GM18861 (cell line): ENCODE results near the gene PCDHGC4.

Source experiments
- ATAC-seq: cut with Tn5 transposase; IDR thresholded peaks from one replicate; pipeline ENCODE4 v1.9.1; 2021; ENCODE audit not compliant: unreplicated experiment

PCDHGC4 gene

DNA sequence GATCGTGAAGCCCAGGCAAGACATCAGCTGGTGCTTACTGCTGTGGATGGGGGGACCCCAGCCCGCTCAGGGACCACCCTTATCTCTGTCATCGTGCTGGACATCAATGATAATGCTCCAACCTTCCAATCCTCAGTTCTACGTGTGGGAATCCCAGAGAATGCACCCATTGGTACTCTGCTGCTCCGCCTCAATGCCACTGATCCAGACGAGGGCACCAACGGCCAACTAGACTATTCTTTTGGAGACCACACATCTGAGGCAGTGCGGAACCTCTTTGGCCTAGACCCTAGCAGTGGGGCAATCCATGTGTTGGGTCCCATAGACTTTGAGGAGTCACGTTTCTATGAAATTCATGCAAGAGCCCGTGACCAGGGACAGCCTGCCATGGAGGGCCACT, 5.0 kb downstream of the PCDHGC4 start:
- no peak for ATAC-seq

DNA sequence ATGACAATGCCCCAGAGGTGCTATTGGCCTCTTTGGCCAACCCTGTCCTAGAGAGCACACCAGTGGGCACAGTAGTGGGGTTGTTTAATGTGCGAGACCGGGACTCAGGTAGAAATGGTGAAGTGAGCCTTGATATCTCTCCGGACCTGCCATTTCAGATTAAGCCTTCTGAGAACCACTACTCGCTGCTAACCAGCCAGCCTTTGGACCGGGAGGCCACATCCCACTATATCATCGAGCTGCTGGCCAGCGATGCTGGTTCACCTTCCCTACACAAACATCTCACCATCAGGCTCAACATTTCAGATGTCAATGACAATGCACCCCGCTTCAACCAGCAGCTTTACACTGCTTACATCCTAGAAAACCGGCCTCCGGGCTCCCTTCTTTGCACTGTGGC, 5.4 kb downstream of the PCDHGC4 start:
- ATAC-seq: no peak

DNA sequence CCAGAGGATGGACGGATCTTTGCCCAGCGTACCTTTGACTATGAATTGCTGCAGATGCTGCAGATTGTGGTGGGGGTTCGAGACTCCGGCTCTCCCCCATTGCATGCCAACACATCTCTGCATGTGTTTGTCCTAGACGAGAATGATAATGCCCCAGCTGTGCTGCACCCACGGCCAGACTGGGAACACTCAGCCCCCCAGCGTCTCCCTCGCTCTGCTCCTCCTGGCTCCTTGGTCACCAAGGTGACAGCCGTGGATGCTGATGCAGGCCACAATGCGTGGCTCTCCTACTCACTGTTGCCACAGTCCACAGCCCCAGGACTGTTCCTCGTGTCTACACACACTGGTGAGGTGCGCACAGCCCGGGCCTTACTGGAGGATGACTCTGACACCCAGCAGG, 5.9 kb downstream of the PCDHGC4 start:
- ATAC-seq: no peak

DNA sequence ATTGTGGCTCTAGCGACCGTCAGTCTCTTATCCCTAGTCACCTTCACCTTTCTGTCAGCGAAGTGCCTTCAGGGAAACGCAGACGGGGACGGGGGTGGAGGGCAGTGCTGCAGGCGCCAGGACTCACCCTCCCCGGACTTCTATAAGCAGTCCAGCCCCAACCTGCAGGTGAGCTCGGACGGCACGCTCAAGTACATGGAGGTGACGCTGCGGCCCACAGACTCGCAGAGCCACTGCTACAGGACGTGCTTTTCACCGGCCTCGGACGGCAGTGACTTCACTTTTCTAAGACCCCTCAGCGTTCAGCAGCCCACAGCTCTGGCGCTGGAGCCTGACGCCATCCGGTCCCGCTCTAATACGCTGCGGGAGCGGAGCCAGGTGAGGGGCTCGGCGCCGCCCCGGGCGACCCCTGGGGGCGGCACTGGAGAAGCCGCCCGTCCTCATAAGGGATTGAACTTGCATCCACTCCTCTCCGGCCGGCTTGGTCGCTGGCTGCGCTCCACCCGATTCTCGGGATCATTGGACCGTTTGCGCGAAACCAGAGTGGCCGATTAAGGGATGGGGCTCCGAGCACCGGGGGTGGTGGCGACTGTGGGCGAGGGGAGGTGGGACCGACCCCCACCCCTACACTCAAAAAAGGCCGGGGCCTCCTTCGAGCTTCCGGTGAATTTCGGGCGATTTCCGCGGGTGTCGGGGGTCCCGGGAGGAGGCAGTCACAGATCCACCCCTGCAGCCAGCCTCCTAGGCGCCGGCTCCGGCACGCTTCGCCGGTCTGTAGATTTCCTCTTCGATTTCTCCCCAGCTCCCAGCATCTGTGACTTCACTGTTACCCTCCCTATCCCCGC, 6.7 kb downstream of the PCDHGC4 start:
- peak; percentile 6 for ATAC-seq

DNA sequence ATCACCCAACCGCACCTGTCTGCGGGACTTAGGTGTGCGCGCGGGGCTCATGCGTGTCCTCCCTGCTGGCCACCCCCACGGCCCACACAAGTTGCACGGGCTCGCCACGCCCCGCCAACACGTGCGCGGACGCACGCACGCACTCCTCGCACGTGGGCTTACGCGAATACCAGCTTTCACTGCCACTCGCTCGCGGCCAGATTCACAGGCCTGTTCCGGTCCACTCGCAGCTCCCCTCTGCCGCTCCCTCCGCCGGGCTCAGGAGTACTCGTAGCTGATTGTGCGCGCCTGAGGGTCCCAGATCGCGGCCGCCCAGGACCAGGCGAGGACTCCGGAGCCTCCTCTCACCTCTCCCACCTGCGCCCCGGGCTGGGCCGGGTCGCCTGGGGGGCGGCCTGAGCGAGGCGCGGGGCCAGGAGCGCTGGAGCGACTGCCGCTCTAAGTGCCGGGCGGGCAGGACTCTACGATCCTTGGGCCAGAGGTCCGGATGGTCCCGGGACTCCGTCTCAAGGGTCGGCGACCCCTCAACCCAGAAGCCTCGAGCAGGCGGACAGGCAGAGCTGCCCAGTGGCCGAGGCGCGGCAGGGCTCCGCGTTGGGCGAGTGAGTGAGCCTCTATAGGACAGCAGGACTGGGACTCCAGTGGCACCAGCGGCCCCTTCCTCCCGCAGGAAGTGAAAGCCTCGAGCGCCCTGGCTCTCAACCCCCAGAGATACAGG, 7.5 kb downstream of the PCDHGC4 start:
- ATAC-seq: peak; percentile 45

DNA sequence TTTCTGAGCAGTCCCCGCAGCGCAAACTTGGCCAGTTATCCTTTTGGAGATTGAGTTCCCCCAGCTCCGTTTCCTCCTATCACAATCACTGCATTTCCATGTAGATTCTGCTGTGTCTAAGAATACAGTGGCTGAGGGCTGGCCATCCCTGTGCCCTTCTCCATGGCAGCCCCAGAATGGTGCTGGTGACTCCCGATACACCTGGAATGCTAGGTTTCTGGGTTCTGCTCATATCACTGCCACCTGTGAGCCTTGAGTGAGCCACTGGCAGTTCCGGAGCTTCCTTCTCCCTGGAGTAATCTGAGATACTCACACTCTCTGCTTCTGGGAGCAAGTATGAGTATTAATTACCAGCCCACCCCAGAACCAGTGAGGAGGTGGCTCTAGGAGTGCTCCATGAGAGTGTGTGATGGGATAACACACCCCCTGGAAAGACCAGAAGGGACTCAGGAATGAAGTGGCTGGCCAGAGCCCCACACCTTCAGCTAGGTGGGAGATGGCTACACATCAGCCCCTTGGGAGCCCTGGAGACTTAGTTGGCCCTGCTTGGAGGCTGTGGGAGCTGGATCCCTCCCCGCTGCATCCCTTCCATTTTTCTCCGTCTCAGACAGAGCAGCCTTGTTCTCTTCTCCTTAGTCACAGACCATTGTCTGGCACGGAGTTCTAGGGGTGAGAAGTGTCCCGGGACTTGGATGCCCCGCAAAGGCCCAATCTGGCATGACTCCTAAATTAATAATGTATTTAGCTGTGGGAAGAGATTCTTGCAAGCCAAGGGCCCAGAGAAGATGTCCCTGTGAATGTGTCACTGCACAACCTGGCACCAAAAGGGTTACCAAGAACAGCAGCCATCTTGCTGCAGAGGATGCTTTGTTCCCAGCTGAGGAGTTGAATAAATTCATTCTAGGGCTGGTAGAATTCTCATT, 8.9 kb downstream of the PCDHGC4 start:
- ATAC-seq: no peak

DNA sequence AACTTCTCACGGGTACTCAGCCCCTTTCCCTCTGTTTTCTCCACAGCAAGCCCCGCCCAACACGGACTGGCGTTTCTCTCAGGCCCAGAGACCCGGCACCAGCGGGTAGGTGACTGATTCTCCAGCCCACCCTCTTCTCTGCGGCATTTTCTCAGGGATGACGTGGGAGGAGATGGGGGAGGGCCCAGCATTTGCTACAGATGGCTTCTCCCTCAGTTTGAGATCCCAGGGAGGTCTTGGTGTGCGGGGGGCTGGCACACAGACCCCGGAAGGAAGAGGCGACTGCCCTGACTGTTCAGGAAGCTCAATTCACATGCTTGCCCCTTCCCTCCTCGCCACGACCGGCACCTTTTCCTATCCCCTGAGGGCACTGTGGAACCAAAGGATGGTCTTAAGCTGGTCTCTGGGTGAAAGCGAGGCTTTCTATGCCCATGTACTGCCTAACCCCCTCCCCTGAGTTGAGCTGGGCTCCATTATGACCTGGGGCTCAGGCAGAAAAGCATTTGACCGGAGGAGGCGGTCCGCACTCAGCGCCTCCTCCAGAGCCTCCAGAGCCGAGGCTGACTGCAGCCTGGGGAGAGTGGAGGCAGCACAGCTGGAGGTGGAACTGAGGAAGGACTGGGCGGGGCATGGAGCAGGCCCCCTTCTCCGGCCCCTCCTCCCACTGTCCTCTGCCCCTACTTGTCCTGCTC, 10.1 kb downstream of the PCDHGC4 start:
- no peak for ATAC-seq

DNA sequence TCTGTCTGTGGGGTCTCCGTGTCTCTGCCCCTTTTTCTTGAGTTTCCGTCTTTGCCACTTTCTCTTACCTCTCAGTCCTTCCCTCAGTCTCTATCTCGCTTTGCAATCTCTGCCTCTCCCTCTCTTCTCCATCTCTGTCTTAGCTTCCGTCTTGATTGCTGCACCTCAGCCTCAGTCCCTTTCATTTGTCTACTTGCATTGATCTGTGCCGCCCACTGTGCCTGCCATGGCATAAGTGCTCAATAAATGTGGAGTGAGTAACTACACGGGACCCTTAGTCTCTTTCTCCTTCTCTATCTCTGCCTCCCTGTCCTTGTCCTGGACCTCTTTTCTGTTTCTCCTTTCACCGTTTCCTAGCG, 10.6 kb downstream of the PCDHGC4 start:
- ATAC-seq: no peak

DNA sequence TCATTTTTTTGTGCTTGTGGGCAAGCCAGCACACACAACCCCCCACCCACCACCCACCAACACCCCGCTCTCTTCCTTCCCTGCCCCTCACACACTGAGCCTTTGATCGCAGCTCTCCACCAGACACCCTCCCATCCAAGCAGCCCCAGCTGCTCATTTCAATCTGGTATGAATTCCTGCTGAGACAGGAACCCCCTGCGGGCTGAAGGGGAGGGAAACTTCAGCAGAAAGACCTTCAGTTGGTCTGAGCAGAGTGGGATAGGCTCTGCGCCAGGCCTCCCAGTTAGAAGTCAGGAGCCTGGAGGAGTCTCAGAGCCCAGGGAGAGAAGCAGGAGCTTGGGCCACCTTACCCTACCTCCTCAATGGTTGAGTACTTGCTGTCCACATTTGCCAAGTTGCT, 11.2 kb downstream of the PCDHGC4 start:
- ATAC-seq: no peak

DNA sequence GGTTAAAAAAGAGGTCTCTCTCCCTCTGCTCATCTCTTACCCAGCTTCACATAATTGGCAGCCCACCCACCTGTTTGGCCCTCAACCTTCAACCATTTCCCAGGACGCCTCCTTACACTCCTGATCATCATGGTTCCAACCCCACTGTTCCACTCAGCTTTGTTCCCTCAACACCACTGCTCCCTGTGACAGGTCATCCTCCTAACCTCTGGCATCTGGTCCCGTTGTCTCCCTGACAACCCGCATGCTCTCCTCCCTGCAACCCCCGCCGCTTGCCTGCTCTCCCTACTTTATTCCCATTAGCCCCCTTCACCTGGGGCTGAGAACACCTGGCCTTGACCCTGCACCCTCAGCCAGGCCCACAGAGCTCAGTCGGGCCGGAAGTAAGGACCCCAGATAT, 16.9 kb downstream of the PCDHGC4 start:
- ATAC-seq: no peak

DNA sequence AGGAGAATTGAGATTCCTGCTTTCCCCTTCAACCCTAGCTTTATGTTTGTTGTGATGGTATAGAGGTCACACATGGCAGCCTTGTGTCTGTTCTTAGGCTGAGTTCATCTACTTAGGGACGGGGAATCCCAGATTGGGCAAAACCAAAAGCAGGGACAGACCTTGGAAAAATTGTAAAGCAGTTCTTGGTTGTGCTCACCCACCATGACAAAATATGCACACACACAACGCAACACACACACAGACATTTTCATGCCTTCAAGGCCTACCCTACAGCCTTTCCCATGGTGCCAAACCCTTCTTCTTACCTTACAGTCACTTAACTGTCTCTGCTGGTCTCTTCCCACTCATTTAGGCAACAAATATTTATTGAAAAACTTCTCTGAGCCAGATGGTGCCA, 18.9 kb downstream of the PCDHGC4 start:
- ATAC-seq: no peak

DNA sequence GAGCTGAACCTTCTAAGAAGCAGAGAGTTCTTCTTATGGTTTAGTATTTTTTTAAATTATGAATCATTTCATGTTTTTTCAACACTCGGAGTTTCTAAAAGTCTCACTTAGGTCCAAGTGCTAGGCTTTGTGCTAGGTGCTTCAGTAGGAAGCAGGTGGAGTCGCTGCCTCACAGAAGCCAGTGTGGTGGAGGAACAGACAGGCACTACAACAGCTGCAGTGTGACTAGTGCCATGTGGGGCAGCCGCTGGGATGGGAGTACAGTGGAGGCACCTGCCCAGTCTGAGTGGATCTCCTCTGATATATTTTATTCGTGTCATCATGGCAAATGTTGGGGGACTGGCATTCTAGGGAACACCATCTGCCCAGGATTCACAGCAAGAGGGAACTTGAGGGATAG, 19.4 kb downstream of the PCDHGC4 start:
- no peak for ATAC-seq

DNA sequence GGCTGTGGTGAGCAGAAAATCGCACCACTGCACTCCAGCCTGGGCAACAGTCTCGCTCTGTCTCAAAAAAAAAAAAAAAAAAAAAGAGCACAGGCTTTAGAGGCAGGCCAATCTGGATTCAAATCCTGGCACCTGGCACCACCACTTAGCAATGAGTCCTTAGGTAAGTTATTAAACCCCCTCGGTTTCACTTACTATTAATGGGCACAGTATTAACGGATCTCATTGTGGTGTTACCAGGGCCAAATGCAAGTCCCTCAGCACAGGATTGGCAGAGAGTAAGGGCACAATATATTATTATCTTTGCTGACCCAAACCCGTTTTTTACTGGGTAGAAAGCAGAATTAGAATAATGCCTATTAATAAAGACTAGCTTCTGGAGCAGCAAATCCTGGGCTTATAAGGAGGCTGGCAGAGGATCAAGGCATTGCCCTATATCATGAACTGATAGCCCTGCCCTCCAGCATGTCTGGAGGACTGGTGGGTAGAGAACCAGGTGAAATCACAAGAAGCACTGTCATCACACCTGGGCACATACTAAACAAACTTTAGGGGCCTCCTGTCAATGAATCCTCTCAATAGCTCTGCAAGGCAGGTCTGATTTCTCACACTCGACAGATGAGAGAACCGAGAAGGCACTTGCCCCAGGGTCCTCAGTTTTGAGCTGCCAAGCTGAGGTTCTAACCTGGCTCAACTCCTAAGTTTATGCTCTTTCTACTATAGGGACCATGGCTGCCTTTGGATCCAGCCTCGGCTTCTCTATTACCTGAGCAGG, 21.7 kb downstream of the PCDHGC4 start:
- no peak for ATAC-seq

DNA sequence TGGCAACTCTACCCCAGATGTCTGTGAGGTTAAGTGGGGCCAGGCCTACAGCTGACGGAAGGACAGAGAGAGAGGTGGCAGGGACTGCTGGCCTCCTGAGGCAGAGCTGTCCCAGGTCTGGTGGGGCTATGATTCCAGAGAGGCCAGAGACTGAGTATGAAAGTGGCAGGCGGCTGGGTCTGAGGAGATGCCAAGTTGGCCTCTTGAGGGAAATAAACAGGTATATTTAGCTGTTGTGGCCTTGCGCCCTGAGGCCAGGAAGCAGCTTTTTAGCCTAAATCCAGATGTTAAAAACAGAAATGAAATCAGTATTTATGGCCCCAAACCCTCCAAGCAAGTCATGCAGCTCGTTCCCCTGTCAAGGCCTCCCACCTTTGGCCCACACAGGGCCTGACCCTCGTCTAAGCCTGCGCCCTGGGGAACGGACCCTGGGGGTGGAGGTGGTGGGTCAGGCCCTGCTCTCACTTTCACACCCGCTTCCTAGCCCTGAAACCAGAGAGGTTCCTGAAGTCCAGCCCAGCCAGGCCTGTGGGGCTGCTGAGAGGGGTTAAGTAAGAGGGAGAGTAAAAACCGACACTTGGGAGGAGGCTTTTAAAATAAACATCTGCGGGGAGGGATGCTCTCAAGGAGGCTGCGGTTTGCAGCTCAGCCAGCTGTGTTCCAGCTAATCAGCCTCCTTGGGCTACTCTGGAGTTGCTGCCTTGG, 22.7 kb downstream of the PCDHGC4 start:
- peak; percentile 37 for ATAC-seq

DNA sequence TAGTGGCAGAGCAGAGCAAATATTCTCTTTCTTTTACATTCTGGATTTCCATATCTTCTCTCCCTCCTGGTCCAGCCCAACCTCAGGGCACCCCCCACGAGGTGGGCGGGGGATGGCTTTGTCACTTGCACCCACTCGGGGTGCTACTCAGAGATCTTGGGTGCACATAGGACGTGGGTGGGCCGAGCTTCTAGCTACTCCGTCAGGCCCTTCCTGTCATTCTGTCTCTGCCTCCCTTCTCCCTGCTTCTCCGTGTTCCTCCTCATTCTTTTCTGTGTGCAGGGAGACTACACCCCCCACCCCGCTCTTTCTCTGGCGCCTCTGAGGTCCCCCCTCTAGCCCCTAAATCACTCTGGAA, 23.6 kb downstream of the PCDHGC4 start:
- ATAC-seq: no peak

DNA sequence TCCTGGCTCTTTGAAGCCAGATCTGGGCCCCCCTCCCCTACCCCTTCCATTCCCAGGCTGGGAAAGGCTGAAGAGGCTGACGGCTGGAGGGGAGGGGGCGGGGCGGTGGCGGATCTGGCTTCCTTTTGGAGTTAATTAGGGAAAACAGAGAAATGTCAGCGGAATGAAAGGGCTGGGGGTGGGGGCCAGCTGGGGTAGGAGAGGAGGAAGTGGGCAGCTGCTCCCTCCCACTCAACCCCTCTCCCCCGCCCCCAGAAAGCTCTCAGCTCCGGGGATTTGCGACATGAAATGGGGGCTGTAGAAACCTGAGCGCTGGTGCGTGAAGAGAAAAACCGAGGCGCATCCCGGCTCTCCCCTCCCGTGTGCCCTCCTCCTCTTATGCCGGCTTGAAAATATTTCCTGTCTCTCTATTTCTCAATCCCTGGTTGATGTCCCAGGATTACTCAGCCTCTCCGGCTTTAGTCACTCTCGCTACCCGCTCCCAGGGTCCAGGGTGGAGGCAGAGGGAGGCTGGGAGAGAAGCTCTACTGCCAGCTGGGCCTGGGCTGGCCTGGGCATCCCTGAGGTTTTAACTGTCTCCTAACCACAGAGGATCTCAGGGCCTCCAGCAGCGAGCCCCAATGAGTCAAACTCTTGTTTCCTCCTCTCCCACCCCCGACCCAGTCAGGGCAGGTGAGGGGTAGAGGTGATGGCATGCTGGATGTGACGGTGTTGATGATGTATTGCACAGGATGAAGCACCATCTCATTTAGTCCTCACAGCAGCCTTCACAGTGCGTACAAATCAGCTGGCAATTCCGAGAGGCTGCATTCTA, 24.2 kb downstream of the PCDHGC4 start:
- ATAC-seq: no peak

DNA sequence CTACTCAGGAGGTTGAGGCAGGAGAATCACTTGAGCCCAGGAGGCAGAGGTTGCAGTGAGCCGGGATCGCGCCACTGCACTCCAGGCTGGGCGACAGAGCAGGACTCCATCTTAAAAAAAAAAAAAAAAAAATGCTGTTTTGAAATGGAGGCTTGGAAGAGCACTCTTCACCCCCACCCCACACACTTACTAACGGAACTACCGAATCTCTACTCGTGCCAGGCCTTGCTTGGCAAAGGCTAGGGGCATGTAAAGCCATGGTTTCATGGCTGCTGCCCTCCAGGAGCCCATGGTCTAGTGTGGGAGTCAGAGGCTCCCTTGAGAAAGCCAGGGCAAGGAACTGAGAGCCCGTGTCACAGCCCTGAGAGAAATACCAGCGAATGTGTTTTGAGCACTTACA, 25.3 kb downstream of the PCDHGC4 start:
- no peak for ATAC-seq

DNA sequence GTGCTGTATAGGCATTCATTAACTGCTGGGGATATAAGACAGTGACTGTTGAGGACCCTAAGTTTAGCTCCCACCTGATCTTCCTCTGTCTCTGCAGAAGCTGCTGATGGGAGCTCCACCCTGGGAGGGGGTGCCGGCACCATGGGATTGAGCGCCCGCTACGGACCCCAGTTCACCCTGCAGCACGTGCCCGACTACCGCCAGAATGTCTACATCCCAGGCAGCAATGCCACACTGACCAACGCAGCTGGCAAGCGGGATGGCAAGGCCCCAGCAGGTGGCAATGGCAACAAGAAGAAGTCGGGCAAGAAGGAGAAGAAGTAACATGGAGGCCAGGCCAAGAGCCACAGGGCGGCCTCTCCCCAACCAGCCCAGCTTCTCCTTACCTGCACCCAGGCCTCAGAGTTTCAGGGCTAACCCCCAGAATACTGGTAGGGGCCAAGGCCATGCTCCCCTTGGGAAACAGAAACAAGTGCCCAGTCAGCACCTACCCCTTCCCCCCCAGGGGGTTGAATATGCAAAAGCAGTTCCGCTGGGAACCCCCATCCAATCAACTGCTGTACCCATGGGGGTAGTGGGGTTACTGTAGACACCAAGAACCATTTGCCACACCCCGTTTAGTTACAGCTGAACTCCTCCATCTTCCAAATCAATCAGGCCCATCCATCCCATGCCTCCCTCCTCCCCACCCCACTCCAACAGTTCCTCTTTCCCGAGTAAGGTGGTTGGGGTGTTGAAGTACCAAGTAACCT, 26.2 kb downstream of the PCDHGC4 start:
- peak; percentile 51 for ATAC-seq
